Cardiac fibroblast (primary cell): ENCODE data around the gene ELANE.

Experiments
- DNase-seq, 2 donors: peaks; one replicate each; pipeline versions ENCODE4 v3.0.0 to v3.0.0-alpha.2; 2010; ENCODE audit warnings: low read depth in 2 of 2
- H3K4me3 ChIP-seq, 2 donors: replicated peaks in 1 of 2; 1 replicate in 1 of 2; 2 replicates in 1 of 2; pipeline ENCODE4 v1.5.1; 2011; ENCODE audit warnings: low read depth in 2 of 2, low read length in 2 of 2, mild to moderate bottlenecking in 2 of 2, moderate library complexity in 1 of 2
- TF ChIP-seq, protein P1 (sequence below): IDR thresholded peaks from one replicate; pipeline ENCODE4 v1.5.1; 2011; ENCODE audit warnings: low read depth, mild to moderate bottlenecking, low read length, inconsistent platforms

The ELANE gene

GRCh38 chr19:879711-880438 is 27.8 kb downstream of the ELANE start:
- H3K4me3 ChIP-seq = no peak overlapping the region
- DNase-seq = no peak
- TF ChIP-seq, protein P1, sequence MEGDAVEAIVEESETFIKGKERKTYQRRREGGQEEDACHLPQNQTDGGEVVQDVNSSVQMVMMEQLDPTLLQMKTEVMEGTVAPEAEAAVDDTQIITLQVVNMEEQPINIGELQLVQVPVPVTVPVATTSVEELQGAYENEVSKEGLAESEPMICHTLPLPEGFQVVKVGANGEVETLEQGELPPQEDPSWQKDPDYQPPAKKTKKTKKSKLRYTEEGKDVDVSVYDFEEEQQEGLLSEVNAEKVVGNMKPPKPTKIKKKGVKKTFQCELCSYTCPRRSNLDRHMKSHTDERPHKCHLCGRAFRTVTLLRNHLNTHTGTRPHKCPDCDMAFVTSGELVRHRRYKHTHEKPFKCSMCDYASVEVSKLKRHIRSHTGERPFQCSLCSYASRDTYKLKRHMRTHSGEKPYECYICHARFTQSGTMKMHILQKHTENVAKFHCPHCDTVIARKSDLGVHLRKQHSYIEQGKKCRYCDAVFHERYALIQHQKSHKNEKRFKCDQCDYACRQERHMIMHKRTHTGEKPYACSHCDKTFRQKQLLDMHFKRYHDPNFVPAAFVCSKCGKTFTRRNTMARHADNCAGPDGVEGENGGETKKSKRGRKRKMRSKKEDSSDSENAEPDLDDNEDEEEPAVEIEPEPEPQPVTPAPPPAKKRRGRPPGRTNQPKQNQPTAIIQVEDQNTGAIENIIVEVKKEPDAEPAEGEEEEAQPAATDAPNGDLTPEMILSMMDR = no peak

GRCh38 chr19:881385-882071 is 29.4 kb downstream of the ELANE start:
- H3K4me3 ChIP-seq = no peak overlapping the region

DNA sequence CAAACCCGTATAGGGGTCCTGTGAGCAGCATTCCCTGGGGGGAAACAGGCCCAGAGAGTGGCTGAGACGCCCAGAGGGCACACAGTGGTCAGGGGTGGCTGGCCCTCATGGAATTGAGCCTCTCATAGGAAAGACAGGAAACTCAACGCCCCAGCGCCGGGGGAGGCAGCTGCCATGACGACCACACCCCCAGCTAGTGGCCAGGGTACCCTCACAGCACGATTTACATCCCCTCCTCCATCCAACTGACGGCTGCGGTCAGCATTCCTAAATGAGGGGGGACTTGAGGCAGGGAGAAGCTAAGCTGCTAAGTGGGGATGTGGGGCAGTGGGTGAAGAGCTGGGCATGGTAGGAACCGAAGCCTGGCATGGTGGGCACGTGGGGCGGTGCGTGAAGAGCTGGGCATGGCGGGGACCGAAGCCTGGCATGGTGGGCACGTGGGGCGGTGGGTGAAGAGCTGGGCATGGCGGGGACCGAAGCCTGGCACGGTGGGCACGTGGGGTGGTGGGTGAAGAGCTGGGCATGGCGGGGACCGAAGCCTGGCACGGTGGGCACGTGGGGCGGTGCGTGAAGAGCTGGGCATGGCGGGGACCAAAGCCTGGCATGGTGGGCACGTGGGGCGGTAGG is 30.9 kb downstream of the ELANE start:
- no peak for DNase-seq
- H3K4me3 ChIP-seq = no peak overlapping the region
- TF ChIP-seq, protein P1 = no peak

More at GRCh38 chr19:881385-882071, 29.4 kb downstream of the ELANE start:
- no peak for DNase-seq
- TF ChIP-seq, protein P1 = no peak

DNA sequence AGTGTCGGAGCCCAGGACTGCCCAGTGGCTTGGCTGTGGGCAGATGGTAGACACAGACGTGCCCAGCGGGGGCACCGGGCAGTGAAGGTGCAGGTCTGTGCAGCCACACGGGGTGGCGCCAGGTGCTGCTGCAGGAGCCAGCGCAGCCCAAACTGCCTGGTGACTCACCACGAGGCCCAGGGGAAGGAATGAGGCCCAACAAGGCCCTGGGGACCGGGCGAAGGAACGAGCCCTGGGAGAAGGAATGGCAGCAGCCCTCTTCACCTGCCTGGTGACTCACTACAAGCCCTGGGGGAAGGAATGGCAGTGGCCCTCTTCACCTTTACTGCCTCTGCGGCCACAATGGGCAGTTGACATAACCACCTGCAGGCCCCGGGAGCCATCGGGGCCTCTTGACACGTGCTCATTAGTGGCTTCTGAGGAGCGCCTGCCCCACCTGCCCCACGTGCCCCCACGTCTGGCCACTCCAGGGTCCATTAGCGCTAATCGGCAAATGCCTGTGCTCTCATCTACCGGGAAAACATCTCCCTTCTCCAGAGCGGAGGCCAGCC is 31.6 kb downstream of the ELANE start:
- TF ChIP-seq, protein P1 = no peak
- DNase-seq = no peak
- H3K4me3 ChIP-seq = no peak overlapping the region

DNA sequence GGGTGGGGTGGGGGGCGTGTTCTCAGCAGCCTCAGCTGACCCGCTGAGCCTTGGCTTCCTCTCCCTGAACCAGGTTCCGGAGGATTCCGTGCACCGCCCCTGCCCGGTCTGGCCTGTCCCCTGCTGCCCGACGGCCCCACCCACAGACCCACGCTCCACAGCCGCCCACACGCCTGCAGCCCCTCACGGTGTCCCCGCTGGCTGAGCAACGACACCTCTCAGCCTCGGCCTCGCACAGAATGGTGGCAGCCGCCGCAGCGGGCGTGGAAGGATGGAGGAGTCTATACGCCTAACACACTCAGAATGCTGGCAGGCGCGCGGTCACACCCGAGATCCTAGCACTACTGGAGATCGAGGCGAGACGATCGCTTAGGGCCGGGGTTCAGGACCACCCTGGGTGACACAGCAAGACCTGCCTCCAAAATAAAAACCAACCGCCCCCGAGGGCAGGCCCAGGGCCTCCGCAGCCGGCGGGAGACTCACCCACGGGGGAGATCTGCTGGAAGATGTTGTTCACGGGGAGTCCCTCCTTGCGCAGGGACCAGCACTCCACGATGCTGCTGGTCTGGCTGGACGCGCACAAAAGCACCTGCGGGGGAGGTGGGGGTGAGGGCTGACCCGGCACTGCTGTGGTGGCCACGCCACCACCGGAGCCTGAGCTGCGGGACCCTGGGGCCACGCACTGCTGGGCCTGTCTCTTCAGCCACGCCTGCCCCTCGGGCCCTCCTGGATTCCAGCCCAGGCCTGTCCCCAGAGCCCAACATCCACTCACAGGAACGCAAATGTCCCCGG is 32.5 kb downstream of the ELANE start:
- no peak for DNase-seq
- H3K4me3 ChIP-seq = no peak overlapping the region
- TF ChIP-seq, protein P1 = no peak

DNA sequence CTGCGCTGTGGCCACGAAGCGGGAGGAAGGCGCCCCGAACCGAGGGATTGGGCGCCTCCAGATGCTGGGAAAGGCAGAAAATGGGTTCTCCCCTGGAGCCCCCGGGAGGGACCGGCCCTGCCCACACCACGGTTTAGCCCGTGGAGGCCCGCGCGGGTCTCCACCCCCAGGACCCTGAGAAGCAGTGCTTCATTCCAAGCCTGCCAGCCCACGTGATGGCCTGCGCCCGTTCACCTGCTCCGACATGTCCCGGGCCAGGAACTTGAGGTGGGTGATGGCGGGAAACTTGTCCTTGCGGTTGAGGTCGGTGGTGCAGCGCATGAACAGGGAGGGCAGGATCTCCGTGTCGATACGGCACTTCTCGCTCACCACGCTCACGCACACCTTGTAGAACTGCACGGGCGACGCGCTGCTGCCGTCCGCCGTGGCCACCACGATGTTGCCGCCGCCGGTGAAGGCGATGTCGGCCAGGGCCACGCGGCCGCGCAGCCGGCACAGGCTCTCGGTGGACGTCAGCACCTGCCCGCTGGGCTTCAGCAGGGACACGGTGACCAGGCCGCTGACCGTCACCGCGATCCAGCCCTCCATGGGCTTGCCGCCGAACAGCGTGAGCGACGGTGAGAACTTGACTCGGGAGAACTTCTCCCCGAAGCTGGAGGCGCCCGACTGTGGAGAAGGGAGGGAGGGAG is 33.6 kb downstream of the ELANE start:
- no peak for DNase-seq
- no peak overlapping the region for H3K4me3 ChIP-seq
- TF ChIP-seq, protein P1 = no peak
